ENCODE measurements around the gene TRAF7.

TRAF7 gene

DNA sequence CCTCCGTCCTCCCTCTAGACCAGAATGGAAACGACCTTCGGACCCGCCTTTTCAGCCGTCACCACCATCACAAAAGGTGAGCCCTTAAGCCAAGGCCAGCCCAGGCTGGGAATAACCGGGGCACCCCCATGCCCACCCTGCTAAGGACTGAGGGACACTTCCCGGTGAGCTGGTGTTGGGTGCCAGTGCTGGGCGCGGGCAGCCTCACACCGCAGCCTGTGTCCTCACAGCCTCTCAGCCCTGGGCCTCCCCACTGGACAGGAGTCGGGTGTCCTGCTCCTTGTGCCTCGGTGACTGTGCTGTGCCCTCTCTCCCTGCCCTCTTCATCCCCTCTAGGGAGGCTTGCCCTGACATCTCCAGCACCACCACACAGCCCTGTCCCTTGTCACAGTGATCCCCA lies 10.3 kb downstream of the TRAF7 start:
- no peak for DNase-seq (ENCODE audit: low read depth in 2 of 2)

DNA sequence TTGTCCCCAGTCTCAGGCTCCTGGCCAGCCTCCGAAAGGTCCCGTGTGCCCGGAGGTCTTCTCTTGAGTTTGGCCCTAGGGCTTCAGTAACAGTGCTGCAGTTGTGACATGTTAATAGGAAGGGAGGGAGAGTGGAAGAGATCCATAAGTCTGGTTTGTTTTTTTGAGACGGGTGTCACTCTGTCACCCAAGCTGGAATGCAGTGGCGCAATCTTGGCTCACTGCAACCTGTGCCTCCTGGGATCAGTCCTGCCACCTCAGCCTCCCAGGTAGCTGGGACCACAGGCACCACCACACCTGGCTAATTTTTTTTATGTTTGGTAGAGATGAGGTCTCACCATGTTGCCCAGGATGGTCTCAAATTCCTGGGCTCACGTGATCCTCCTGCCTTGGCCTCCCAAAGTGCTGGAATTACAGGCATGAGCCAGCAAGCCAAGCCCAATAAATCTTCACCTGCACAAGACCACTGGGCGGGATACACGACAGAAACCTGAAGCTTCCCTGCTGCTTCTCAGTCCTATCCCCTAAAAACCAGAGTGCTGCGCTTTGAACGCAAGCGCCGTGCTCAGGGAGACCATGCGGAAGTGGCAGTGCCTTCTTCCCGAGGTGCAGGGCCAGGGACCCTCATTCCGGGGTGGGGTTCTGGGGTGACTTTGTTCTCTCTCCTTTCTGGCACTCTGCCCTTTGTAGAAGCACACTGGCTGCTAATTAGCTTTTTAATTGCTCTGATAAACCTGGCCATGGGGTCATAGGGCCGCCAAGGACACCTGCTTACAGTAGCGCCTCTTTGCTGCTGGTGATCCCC lies 10.9 kb downstream of the TRAF7 start:
- DNase-seq (ENCODE audit: low read depth in 2 of 2), result no peak

DNA sequence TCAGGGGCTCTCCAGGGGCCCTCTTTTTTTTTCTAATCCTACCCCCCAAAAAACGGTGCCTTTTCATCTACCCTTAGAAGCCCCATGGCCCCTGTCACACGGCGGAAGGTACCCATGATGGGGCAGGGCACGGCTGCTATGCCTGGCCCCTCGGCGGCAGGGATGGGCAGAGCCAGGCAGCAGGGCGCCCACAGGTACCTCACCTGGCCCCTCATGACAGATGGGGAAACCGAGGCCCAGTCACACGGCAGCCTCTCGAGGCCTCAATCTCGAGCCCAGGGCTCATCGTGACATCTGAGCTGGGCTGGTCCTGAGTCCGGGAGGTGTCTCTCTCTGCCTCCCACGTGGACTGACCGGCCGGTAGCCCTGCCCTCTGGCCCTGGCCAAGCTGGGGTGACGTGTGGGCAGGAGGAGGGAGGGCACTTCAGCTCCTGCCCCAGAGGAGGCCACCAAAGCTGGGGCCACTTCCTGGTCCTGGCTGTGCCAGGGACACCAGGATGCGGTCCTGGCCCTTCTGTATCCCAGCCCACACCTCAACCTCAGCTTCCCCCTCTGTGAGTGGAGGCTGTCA lies 11.6 kb downstream of the TRAF7 start:
- DNase-seq (ENCODE audit: low read depth in 2 of 2), result no peak

DNA sequence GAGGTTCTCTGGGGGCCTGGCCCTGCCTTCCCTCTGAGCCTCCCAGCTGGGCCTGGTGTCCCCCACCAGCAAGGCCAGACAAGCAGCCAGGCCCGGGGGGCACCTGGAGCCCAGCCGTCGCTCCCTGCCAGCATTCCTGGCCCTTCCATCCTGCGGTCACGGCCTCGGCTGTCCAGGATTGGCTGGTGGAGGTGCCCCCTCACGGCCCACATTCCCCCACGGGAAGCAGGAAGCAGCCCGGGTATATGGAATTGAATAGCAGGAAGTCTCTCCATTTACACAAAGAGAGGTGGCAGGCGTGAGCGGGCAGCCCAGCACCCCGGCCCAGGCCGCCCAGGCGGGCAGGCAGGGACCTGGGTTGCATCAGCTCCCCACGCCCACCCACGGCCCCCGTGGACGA lies 14.5 kb downstream of the TRAF7 start:
- DNase-seq (ENCODE audit: low read depth in 2 of 2), result no peak

DNA sequence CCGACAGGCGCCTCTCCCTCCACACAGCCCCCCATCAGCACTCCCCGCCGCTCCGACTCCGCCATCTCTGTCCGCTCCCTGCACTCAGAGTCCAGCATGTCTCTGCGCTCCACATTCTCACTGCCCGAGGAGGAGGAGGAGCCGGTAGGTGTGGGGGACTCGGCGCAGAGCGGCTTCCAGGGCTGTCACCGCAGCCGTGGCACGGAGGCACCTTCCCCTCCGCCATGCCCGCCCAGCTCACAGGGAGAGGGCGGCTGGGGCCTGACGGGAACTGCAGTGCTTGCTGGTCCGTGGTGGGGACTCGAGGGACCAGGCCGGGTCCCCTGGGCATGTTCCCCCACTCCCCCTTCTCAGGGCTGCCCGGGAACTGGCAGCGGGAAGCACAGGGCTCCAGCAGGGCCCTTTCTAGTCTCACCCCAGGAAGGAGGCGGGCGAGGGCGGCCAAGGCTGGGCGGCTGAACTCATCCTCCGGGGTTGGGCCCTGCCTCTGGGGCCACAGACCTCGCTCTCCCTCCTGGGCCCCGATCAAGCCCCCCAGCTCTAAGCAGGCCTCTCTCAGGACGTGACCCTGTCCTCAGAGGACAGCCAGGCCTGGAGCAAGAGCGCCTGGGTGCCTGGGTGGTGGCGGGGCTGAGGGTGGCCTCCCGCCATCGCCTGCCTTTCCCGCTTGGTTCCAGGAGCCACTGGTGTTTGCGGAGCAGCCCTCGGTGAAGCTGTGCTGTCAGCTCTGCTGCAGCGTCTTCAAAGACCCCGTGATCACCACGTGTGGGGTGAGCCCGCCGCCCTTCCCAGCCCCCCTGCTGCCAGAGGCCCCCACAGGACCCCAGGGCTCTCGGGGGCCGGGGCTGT lies 15.2 kb downstream of the TRAF7 start:
- DNase-seq (ENCODE audit: low read depth in 2 of 2), result no peak

DNA sequence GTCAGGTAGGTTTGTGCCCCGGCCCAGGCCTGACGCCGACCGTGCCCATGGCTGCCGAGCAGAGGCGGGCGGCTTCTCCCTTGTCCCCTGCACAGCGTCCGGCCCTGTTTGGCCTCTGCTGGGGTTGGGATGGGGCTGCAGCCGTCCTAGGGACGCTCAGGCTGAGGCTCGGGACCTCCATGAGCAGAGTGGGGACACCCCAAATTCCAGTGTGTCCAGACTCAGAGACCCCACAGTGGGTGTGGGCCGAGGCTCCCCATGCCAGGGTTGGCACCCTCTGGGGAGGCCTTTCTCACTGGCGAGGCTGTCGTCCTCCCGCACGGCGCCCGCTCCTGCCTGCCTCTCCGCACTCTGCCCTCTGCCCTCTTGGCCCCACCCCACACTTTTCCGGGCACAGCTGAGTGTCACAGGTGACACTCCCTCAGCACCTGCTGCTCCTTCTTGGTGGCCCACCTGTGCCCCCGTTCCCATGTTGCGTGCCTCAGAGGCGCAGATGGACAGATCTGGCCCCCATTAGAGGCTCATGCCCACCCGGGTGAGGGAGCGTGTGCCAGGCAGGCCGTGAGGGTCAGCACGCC lies 16.1 kb downstream of the TRAF7 start:
- no peak for DNase-seq (ENCODE audit: low read depth in 2 of 2)

DNA sequence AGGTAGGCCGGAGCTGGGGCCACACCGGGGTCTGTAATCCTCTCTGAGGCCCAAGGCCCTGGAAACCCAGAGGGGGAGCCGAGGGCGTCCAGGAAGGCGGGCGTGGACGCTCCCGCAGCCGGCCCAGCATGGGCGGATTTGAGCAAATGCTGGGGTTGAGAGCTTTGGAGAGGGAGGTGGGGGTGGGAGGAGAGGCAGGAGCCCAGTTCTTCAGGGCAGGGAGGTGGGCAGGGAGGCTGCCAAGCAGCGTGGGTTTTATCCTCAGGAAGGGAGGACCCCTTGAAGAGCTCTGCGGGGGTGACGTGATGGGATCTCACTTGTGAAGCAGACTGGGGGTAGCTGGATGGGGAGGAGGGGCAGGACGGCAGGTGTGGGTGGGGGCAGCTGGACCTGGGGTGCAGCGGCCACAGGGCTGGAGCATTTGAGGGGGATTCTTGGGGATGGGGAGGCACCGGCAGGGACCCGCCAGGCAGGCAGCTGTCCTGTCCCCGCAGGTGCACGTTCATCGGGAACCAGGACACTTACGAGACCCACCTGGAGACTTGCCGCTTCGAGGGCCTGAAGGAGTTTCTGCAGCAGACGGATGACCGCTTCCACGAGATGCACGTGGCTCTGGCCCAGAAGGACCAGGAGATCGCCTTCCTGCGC lies 17.2 kb downstream of the TRAF7 start:
- no peak for DNase-seq (ENCODE audit: low read depth in 2 of 2)

DNA sequence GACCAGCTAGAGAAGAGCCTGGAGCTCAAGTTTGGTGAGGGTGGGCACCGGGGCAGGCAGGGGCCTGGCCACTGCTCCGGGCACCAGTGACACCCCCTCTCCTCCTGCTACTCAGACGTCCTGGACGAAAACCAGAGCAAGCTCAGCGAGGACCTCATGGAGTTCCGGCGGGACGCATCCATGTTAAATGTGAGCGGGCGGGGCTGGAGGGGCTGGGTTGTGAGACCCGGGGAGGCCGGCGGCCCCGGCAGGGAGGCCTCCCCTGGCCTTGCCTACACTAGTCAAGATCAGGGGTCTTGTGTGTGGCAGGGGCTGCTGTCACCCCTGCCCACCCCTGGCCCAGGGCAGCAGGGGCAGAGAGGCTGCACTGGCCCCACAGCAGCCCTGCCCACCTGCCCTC lies 17.8 kb downstream of the TRAF7 start:
- no peak for DNase-seq (ENCODE audit: low read depth in 2 of 2)

DNA sequence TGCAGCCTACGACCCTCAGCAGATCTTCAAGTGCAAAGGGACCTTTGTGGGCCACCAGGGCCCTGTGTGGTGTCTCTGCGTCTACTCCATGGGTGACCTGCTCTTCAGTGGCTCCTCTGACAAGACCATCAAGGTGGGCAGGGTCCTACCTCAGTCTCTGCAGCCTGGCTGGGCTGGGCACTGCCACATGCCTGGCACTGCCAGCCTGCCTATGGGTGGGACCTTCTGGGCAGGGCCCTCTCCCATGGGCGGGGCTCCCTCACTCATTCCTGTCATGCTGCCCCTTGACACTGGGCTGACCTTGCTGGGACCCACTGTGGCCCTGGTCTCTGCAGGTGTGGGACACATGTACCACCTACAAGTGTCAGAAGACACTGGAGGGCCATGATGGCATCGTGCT lies 18.3 kb downstream of the TRAF7 start:
- no peak for DNase-seq (ENCODE audit: low read depth in 2 of 2)

DNA sequence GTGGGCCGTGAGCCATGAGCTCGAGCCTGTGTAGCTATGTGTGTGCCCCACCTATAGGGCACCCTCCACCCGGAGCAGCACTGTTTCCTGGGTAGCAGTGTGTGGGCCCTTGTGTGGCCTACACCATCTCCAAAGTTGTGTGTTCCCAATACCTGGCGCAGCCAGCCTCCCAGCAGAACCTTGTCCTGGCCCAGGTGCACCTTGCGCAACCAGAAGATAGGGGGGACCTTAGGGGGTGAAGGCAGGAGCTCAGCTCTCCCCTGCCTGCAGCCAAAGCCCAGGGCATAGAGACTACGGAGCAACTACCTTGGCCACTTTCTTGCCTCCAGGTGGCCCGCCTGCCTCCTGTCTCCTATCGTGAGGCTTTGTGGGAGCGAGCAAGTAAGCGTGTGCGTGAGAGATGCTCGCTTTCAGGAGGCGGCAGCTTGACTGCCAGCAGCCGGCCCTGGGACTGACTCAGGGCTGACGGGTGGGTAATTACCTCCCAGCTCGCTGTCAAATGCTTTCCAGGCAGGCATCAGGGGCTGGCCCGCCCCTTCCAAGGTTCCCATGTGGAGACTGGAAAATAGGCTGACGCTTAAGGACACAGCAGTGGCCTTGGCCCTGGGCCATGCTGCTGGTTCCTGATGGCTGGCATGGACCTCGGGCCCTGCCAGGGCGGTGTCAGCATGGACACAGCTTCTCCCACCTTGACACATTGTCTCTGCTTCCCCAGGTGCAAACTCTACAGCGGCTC lies 19.0 kb downstream of the TRAF7 start:
- no peak for DNase-seq (ENCODE audit: low read depth in 2 of 2)

DNA sequence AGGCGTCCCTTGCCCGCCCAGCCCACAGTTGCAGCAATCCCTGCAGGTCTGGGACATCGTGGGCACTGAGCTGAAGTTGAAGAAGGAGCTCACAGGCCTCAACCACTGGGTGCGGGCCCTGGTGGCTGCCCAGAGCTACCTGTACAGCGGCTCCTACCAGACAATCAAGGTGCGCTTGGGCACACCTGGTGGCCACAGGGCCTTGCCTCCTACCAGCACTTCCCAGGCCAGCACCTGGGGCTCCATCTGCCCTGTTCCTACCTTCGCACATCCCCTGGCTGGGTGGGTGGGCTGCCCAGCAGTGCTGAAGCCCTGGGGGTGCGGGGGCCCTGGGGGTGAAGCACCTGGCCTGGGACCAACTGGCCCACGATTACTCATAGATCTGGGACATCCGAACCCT lies 19.9 kb downstream of the TRAF7 start:
- no peak for DNase-seq (ENCODE audit: low read depth in 2 of 2)

DNA sequence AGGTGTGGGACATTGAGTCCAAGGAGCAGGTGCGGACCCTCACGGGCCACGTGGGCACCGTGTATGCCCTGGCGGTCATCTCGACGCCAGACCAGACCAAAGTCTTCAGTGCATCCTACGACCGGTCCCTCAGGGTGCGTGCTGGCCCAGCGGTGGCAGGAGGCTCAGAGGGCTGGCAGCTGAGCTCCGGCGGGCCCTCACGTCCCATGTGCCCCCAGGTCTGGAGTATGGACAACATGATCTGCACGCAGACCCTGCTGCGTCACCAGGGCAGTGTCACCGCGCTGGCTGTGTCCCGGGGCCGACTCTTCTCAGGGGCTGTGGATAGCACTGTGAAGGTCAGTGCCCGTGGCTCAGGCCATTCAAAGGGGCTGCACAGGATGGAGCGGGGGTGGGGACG lies 20.5 kb downstream of the TRAF7 start:
- no peak for DNase-seq (ENCODE audit: low read depth in 2 of 2)

DNA sequence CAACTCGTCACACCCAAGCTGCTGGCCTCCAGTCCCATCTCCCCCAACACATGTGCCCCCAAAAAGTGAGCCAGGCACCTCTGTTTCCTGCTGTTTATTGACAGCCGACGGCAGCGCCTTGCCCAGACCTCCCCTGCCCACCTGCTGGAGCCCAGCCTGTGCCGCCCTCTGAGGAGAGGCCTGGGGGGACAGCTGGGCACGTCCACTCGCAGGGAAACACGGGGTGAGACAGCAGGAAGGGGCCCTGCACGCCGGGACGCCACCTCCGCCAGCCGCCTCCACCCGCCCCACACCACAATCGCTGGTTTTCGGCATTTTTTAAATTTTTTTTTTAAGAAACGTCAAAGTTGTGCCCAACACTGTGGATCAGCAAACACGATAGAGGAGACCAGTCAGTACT lies 21.5 kb downstream of the TRAF7 start:
- no peak for DNase-seq (ENCODE audit: low read depth in 2 of 2)

DNA sequence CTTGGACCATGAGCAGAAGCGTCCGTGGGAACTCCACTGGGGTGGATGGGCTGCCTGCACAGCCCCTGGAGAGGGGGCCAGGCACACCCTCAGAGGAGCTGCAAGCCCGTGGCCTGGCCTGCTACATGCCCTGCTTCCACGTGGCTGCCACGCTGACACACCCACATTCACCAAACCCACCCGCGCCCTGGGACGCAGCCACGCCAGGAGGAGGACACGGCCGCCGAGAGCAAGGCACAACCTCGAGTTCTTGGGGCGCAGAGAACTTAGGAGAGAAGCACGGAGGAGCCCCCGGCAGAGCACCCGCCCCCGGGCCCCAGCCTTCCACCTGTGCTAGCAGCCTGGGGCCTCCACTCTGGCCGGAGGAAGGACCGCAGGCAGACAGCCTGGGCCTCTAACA lies 22.0 kb downstream of the TRAF7 start:
- DNase-seq (ENCODE audit: low read depth in 2 of 2), result no peak

DNA sequence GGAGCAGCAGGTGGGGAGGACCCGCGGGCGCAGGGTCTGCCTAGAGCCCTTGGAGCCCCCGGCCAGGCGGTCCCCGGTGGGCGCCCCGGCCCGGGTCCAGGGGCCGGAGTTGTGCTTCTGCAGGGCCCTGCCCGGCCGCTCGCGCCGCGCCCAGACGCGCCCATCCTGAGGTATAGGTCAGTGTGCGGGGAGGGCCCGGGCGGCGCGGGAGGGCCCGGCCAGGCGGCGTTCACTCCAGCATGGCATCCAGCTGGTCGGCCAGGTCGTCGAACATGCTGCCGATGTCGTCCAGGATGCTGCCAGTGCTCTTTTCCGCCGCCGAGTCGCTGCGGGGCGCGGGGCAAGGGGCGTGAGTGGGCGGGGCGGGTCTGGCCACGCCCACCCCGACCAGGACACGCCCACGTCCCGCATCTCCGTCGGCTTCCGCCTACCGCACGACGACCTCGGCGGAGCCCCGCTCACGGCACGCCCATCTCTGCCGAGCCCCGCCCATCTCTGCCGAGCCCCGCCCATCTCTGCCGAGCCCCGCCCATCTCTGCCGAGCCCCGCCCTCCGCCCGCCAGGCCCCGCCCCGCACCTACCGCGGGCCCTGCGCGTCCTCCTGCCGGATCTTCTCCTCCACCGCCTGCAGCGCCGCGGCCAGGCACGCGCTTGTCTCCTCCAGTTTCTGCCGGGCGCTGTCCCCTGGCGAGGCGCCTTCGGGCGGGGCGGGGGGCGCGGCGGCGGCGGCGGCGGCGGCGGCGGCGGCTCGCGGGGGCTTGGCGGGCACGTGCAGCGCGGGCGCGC lies 22.9 kb downstream of the TRAF7 start:
- DNase-seq (ENCODE audit: low read depth in 2 of 2), result no peak

DNA sequence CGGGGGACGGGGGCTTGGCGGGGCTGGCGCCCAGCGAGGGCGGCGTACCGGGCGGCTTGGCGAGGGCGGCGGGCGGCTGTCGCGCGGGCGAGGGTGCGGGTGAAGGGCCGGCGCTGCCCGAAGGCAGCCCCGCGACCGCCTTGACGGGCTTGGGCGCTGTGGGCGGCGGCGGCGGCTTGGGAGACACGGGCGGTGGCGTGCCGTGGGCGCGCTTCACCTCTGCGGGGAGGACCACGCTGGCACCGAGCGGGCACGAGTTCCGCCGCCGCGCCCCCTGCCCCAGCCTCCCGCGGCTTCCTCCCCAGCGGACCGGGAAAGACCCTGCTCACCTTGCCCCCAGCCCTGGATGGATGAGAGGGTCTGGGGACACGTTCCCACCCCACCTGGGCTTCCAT lies 23.5 kb downstream of the TRAF7 start:
- DNase-seq (ENCODE audit: low read depth in 2 of 2), result no peak

DNA sequence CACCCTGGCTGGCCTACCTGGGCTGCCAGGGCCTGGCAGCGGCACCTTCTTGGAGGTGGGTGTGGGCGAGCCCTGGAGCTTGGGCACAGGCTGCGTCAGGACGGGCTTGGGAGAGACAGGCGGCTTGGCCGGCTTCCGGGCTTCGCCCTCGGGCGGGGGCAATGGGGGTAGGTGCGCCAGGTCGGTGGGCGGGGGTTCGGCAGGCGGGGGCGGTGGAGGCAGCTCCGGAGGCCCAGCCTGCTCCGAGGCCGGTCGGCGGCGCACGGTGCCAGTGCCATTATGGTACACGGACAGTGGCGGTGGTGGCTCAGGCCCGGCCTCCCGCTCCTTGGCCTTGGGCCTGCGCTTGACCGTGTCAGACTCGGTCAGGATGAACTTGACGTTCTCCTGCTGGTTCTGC lies 24.0 kb downstream of the TRAF7 start:
- DNase-seq (ENCODE audit: low read depth in 2 of 2), result no peak

DNA sequence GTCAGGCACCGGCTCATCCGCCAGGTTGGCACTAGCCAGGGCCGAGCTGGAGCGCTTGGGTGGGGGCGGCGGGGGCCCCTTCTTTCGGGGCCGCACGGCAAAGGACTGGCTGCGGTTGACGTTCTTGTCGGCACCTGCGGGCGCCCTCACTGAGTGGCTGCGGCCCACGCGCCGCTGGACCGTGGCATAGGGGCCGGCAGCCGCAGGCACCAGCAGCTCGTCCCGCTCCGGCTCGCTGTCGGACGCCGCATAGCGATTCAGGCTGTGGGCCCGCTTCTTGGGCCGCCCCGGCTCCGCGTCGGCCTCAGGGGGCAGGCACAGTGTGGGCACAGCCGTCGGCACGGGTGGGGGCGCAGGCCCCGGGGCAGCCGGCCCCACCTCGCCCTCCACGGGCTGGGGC lies 24.9 kb downstream of the TRAF7 start:
- no peak for DNase-seq (ENCODE audit: low read depth in 2 of 2)

DNA sequence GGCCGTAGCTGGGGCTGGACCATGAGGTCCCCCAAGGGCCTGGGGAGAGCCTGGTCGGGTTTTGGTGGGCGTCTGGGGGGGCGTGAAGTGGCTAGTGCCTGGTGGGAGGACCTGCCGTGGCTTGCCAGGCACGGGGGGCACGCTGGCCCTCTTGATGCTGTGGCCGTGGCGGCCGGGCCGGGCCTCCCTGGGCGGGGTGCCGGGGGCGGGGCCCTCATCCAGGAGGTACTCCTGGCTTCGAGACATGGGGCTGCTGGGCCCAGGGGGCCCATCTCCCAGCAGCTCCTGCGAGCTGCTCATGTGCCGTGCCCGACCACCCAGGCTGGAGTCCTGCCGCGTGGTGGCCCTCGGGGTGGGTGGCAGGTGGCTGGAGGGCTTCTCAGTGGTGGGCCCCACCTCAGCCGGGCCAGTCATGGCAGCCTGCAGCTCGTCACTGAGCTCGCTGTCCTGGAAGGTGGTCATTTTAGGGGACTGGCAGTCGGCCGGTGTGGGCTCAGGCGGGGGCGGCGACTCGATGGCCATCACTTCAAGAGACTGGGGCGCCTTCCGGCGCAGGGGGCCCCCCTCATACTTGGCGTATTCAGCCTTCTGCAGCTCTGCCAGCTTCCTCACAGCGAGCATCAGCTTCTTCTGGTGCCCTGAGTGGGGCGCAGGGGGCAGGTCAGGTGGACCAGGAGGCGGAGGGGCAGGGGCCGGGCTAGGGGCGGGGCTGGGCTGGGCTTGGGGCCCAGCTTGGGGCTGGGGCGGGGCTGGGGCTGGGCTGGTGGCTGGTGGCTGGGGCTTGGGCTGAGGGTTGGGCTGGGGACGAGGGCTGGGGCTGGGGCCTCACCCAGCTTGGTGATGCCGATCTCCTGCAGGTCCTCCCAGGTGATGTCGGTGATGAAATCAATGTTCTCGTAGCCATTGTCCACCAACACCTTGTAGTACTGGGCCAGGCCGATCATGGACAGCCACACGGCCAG lies 25.7 kb downstream of the TRAF7 start:
- no peak for DNase-seq (ENCODE audit: low read depth in 2 of 2)

All from activated CD8-positive, alpha-beta memory T cell treated with anti-CD3 and anti-CD28 coated beads for 4 hours (primary cell).